Coronary artery (tissue), 2 donors: ENCODE measurements around the gene C17orf75.

Source experiments
- DNase-seq: peaks from one replicate; pipeline ENCODE4 v3.0.0-alpha.2; 2017; ENCODE audit warnings: low spot score
- H3K27ac ChIP-seq, 2 donors: fragments of 200-600 bp; sonication (generic); one replicate each; pipeline ENCODE4 v1.5.1; 2016 to 2019
- H3K4me3 ChIP-seq: fragments of 200-600 bp; sonication (generic); 2 replicates; pipeline ENCODE4 v1.5.1; 2016; ENCODE audit warnings: mild to moderate bottlenecking, moderate library complexity
- CTCF ChIP-seq: fragments of 200-600 bp; sonication (generic); IDR thresholded peaks from one replicate; pipeline ENCODE4 v1.5.1; 2019; ENCODE audit warnings: antibody characterized with exemption

The C17orf75 gene

GRCh38 chr17:32302860-32303649 lies 38.9 kb downstream of the C17orf75 start:
- H3K27ac ChIP-seq = no peak overlapping the region
- no peak overlapping the region for H3K4me3 ChIP-seq
- TF ChIP-seq CTCF = no peak
- DNase-seq = no peak

GRCh38 chr17:32302037-32302436 lies 39.9 kb downstream of the C17orf75 start:
- H3K4me3 ChIP-seq = no peak overlapping the region
- H3K27ac ChIP-seq = no peak overlapping the region
- TF ChIP-seq CTCF = no peak
- no peak for DNase-seq

GRCh38 chr17:32299580-32300164 lies 42.3 kb downstream of the C17orf75 start:
- no peak for DNase-seq

GRCh38 chr17:32298721-32299579 lies 43.0 kb downstream of the C17orf75 start:
- TF ChIP-seq CTCF = no peak
- no peak overlapping the region for H3K27ac ChIP-seq
- no peak for DNase-seq
- H3K4me3 ChIP-seq = no peak overlapping the region

More at GRCh38 chr17:32299580-32300164, 42.3 kb downstream of the C17orf75 start:
- no peak overlapping the region for H3K4me3 ChIP-seq
- no peak overlapping the region for H3K27ac ChIP-seq
- TF ChIP-seq CTCF = no peak

- DNase-seq = no peak
- no peak for TF ChIP-seq CTCF
- no peak overlapping the region for H3K27ac ChIP-seq
- no peak overlapping the region for H3K4me3 ChIP-seq
Measured at GRCh38 chr17:32298298-32298697, 43.7 kb downstream of the C17orf75 start.

- no peak overlapping the region for H3K4me3 ChIP-seq
- H3K27ac ChIP-seq = no peak overlapping the region
- TF ChIP-seq CTCF = no peak
- DNase-seq = no peak
Measured at GRCh38 chr17:32297860-32298259, 44.1 kb downstream of the C17orf75 start.
